Measurements from ENCODE around the gene FADS3.

DNA sequence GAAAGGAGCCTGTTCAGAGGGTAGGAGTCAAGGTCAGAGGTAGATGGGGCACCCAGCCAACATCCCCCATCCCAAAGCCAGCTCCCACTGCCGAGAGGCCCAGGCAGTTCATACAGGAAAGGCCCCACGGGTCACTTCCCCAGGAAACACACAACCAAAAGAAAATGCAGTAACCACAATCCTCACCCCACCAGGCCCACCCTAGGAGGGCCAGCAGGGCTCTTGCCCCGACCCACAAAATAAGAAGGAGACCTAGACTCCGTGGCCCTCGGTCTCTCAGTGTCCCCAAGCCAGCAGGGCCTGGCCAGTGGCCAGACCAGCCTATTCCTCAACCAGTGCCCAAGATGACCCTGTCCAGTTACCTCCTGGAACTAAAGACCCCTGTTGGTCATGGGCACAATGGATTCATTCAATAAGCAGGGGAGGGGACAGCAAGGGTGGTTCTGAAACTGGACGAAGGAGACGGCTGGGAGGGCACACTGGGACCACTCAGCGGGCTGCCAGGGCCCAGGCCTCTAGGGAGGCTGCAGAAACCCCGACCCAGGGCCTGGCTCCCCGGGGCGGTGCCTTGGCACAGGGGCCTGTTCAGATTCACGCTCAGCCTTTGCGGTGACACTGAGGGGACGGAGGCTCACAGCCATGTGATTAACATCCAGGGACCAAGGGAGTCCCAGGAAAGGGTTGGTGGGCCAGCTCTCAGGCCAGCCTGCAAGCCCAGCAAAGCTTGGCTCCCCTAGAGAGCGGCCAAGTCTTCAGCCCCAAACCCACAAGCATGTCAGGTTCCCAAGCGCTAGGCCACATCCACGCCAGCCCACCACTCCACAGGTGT, 20.6 kb upstream of the FADS3 start:
- TF ChIP-seq POLR2A (IDR thresholded peaks at IDR 0.05): no peak
- TF ChIP-seq, protein P1, sequence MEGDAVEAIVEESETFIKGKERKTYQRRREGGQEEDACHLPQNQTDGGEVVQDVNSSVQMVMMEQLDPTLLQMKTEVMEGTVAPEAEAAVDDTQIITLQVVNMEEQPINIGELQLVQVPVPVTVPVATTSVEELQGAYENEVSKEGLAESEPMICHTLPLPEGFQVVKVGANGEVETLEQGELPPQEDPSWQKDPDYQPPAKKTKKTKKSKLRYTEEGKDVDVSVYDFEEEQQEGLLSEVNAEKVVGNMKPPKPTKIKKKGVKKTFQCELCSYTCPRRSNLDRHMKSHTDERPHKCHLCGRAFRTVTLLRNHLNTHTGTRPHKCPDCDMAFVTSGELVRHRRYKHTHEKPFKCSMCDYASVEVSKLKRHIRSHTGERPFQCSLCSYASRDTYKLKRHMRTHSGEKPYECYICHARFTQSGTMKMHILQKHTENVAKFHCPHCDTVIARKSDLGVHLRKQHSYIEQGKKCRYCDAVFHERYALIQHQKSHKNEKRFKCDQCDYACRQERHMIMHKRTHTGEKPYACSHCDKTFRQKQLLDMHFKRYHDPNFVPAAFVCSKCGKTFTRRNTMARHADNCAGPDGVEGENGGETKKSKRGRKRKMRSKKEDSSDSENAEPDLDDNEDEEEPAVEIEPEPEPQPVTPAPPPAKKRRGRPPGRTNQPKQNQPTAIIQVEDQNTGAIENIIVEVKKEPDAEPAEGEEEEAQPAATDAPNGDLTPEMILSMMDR (IDR thresholded peaks at IDR 0.05): no peak
- no peak for TF ChIP-seq POLR2AphosphoS5 (IDR thresholded peaks at IDR 0.05)
- no peak for TF ChIP-seq EP300 (IDR thresholded peaks at IDR 0.05; ENCODE audit: low read depth)
